GM15510 (cell line): ENCODE results near the gene GJB6.

Experiments used
- POLR2A ChIP-seq: IDR thresholded peaks from 3 replicates; pipeline ENCODE4 v1.6.1; 2011; ENCODE audit warnings: borderline replicate concordance; ENCODE audit not compliant: insufficient read length; ENCODE audit errors: extremely low read depth

The GJB6 gene

GRCh38 chr13:20195801-20196200 lies 36.3 kb downstream of the GJB6 start:
- TF ChIP-seq POLR2A: no peak

- no peak for TF ChIP-seq POLR2A
These were observed 38.0 kb downstream of the GJB6 start for GRCh38 chr13:20193907-20194631.

- no peak for TF ChIP-seq POLR2A
These were observed 38.8 kb downstream of the GJB6 start for GRCh38 chr13:20193162-20193906.

- no peak for TF ChIP-seq POLR2A
These were observed 39.3 kb downstream of the GJB6 start, which contains the start of gene GJB2 for GRCh38 chr13:20192836-20193161. TSS of gene GJB2 (minus strand) at chr13:20192938. CDS start at chr13:20189581, 3,357 bp downstream.

GRCh38 chr13:20192158-20192835 lies 39.8 kb downstream of the GJB6 start:
- TF ChIP-seq POLR2A: no peak

- TF ChIP-seq POLR2A: no peak
These were observed 40.6 kb downstream of the GJB6 start for GRCh38 chr13:20191311-20192157.

GRCh38 chr13:20190481-20191310 lies 41.4 kb downstream of the GJB6 start:
- no peak for TF ChIP-seq POLR2A

GRCh38 chr13:20190076-20190475 lies 42.0 kb downstream of the GJB6 start:
- no peak for TF ChIP-seq POLR2A

- TF ChIP-seq POLR2A: no peak
These were observed 43.2 kb downstream of the GJB6 start for GRCh38 chr13:20188667-20189553.

GRCh38 chr13:20186771-20187170 lies 45.3 kb downstream of the GJB6 start:
- no peak for TF ChIP-seq POLR2A

- TF ChIP-seq POLR2A: no peak
These were observed 46.6 kb downstream of the GJB6 start for GRCh38 chr13:20185366-20186056.

GRCh38 chr13:20182231-20182846 lies 49.8 kb downstream of the GJB6 start:
- no peak for TF ChIP-seq POLR2A
